Measurements from ENCODE around the gene VAPB.

Gene VAPB

DNA sequence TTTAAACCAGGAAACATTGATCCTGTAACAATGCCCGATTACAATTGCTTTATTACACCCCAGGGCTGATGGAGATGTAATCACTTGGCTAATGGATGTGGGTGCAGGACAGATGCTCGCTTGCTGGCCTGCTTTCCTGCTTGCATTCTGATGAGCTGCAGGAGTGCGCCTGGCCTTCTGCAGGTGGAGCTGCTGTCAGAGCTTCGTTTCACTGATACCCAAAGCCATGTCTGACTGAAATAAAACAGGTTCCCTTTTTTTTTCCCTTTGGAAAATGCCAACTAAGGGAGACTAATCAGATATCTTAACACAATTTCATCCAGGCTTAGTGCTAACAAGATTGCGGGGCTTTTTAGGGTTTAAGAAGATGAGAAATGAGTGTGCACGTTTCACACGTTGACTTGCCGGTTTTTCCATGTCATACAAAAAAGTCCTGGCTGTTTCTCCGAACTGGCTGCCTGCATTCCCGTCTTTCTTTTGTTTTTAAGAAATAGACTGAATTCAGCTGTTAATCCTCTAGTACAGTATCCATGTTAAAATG, 60.7 kb downstream of the VAPB start:
- TF ChIP-seq, protein P1, sequence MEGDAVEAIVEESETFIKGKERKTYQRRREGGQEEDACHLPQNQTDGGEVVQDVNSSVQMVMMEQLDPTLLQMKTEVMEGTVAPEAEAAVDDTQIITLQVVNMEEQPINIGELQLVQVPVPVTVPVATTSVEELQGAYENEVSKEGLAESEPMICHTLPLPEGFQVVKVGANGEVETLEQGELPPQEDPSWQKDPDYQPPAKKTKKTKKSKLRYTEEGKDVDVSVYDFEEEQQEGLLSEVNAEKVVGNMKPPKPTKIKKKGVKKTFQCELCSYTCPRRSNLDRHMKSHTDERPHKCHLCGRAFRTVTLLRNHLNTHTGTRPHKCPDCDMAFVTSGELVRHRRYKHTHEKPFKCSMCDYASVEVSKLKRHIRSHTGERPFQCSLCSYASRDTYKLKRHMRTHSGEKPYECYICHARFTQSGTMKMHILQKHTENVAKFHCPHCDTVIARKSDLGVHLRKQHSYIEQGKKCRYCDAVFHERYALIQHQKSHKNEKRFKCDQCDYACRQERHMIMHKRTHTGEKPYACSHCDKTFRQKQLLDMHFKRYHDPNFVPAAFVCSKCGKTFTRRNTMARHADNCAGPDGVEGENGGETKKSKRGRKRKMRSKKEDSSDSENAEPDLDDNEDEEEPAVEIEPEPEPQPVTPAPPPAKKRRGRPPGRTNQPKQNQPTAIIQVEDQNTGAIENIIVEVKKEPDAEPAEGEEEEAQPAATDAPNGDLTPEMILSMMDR (IDR thresholded peaks at IDR 0.05; ENCODE audit: insufficient read depth, low read depth, low read length, missing control alignments), result no peak
- peak; percentile 32 for DNase-seq (ENCODE audit: low read depth)
- H3K4me3 ChIP-seq (ENCODE audit: low read depth, low read length), result peak overlapping the region; percentile 36

DNA sequence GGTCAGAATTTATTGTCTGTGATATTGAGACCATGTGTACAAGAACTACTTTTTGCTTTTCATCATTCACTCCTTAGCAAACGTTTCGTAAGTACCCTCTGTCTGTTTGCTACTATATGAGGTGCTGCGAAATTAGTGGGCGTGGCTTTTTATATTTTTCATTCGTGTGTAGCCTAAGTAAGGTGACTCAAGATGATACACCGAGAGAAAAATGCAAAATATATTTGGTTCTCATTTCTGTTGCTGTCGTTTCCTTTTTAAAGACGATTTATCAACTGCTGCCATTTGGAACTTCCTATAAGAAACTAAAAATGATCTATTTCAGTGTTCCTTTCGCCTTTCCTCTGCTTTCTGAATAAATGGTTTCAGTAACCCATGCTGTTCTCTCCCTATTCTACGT, 61.2 kb downstream of the VAPB start:
- TF ChIP-seq, protein P1 (IDR thresholded peaks at IDR 0.05; ENCODE audit: insufficient read depth, low read depth, low read length, missing control alignments), result no peak
- peak; percentile 82 for DNase-seq (ENCODE audit: low read depth)
- H3K4me3 ChIP-seq (ENCODE audit: low read depth, low read length), result peak overlapping the region; percentile 36

DNA sequence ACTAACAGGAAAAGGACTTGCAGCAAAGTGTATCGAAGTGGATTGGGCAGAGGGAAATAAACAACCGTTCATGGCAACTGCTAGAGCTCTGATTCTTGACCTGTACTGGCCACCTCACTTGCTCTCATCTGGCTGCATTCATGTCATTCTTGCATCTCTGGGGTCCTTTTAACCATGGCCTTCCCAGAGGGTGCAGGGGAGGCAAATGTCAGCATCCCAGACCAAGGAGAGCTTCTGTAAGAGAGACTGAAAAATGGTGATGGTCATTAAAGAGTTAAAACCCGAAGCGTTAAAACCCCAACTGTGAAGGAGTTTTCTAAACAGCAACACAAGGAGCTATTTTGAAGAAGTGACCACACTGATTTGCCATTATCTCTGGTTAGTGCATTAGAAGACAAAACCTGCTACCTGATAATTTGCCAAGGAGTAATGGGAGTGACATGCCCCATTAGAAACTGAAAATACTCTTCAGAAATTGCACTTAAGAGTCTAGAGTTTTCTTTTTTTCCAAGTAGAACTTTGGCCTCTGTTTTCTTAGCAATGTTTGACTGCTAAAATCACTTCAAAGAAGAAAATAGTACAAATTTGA, 63.7 kb downstream of the VAPB start:
- TF ChIP-seq, protein P1 (IDR thresholded peaks at IDR 0.05; ENCODE audit: insufficient read depth, low read depth, low read length, missing control alignments), result no peak
- DNase-seq (ENCODE audit: low read depth), result no peak
- H3K4me3 ChIP-seq (ENCODE audit: low read depth, low read length), result no peak overlapping the region

DNA sequence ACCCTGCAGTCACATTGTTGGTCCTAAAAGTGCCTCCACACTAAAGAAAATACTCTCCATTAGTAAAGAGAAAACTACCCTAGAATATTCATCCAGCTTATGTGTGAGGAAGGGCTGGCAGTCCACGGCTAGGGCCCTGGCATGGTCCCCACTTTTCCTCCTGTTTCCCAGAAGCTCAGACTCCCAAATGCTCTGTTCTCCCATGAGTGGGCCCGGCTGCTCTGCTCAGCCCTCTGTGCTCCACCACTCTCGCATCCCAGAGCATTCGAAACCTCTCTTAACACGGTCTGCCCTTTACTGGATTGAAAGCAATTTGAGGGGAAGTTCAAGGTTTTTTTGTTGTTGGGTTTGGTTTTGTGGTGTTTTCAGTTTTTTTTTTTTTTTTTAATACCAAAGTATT, 64.4 kb downstream of the VAPB start:
- DNase-seq (ENCODE audit: low read depth), result no peak
- no peak overlapping the region for H3K4me3 ChIP-seq (ENCODE audit: low read depth, low read length)
- TF ChIP-seq, protein P1 (IDR thresholded peaks at IDR 0.05; ENCODE audit: insufficient read depth, low read depth, low read length, missing control alignments), result no peak

DNA sequence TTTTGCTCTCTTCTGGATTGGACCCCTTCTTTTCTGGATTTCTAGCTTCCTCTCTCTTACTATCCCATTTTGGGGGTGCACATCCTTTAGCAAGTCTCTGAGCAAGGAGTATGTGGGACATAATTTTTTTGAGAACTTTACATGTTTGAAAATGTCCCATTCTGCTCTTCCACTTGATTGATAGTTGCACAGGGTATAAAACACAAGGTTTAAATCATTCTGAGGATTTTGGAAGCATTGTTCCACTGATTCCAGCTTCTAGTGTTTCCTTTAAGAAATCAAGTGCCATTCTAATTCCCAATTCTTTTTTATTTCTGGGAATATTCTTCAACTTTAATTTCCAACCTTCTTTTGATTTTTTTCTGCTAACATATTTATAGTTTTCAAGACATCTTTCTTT, 65.4 kb downstream of the VAPB start:
- TF ChIP-seq, protein P1 (IDR thresholded peaks at IDR 0.05; ENCODE audit: insufficient read depth, low read depth, low read length, missing control alignments), result no peak
- DNase-seq (ENCODE audit: low read depth), result no peak
- no peak overlapping the region for H3K4me3 ChIP-seq (ENCODE audit: low read depth, low read length)

DNA sequence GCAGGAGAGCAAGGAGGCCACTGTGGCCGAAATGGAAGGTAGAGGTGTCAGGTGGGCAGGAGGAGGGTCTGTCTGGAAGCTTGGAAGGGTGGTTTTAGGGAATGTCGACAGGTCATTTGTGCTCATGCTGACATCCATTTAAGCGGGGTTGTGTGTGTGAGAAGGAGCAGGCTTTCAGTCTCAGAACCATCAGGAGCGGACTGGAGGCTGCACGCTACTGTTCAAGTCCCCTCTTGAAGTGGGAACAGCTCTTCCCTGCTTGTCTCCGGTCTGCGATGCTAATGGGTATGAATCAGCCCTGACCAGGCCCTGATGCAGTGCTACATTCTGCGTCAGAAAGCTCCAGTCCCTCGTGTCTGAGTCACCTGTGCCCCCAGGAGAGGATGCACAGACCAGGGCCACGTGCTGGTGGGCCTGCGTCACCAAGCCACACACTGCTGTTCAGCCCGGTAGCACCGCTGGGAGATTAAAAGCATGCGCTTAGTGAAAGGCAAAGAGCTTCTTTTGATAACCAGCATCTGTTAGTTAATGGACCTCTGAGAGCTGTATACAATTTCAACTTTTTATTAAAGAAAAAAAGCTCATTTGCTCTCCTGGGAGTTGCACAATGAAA, 68.2 kb downstream of the VAPB start:
- TF ChIP-seq, protein P1 (IDR thresholded peaks at IDR 0.05; ENCODE audit: insufficient read depth, low read depth, low read length, missing control alignments), result no peak
- no peak for DNase-seq (ENCODE audit: low read depth)
- H3K4me3 ChIP-seq (ENCODE audit: low read depth, low read length), result peak overlapping the region; percentile 43
